Thoracic aorta (tissue), 2 donors: ENCODE measurements around the gene C20orf96. TPM values are rescaled to one million over a fixed set of nuclear protein-coding genes. Genes with fewer than 3 reads are reported as not detected.

ENCODE experiments used
- ATAC-seq: fragments of 150-250 bp; one replicate; pipeline ENCODE4 v1.8.0; 2017; ENCODE audit warnings: low read depth; ENCODE audit not compliant: insufficient number of reproducible peaks, low FRiP score
- DNase-seq: peaks from one replicate; pipeline ENCODE4 v3.0.0-alpha.2; 2020; ENCODE audit warnings: low spot score
- H3K27ac ChIP-seq, 2 donors: fragments of 200-600 bp; sonication (generic); 1 replicate in 1 of 2; 2 replicates in 1 of 2; pipeline ENCODE4 v1.5.1; 2016; ENCODE audit warnings: mild to moderate bottlenecking in 2 of 2, moderate library complexity in 2 of 2
- H3K27me3 ChIP-seq: fragments of 200-600 bp; sonication (generic); replicated peaks from 2 replicates; pipeline ENCODE4 v1.6.0; 2016; ENCODE audit warnings: mild to moderate bottlenecking; ENCODE audit not compliant: insufficient read depth
- H3K36me3 ChIP-seq: fragments of 200-600 bp; sonication (generic); one replicate; pipeline ENCODE4 v1.5.1; 2016
- H3K4me1 ChIP-seq, 2 donors: fragments of 200-600 bp; sonication (generic); 1 replicate in 1 of 2; 2 replicates in 1 of 2; pipeline versions ENCODE4 v1.5.1 to v1.6.0; 2016; ENCODE audit warnings: low read depth in 2 of 2, mild to moderate bottlenecking in 1 of 2; ENCODE audit not compliant: control insufficient read depth in 1 of 2
- H3K4me3 ChIP-seq: fragments of 200-600 bp; sonication (generic); 2 replicates; pipeline ENCODE4 v1.5.1; 2016; ENCODE audit warnings: mild to moderate bottlenecking
- H3K9me3 ChIP-seq: fragments of 200-600 bp; sonication (generic); 2 replicates; pipeline ENCODE4 v1.5.1; 2016
- CTCF ChIP-seq: fragments of 200-600 bp; sonication (generic); IDR thresholded peaks from one replicate; pipeline ENCODE4 v1.5.1; 2019; ENCODE audit warnings: antibody characterized with exemption
- total RNA-seq, 2 donors: library from RNA; depleted of rRNA; stranded (reverse); fragments of >200 nt; gene quantifications; one replicate each; pipeline versions ENCODE4 v1.1.0 to v1.2.3, GENCODE V29; 2016

The C20orf96 gene
- total RNA-seq, 2 donors from 2014 or later, result 0.92 to 6.2 TPM

GRCh38 chr20:271069-271468, 19.5 kb downstream of the C20orf96 start:
- no peak overlapping the region for H3K4me3 ChIP-seq

DNA sequence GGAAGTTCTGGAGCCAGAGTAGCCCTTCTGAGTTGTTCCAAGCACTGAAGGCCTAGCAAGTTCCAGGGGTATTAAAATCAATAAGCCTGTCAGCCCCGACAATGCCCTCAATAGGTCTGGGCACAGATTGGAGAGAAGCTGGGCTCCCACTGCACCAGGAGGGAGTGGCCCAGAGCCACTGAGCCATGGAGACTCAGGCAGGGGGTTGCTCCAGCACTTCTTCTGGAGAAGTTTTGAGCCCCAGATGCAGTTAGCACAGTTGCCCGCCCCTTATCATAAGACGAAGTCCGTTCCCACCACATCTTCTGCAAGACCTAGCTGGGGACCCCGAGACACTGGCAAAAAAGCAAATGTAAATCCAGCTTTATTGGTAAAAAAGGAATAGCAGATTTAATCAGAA, 20.0 kb downstream of the C20orf96 start:
- no peak for TF ChIP-seq CTCF
- DNase-seq (no peak), ATAC-seq (no peak)
- H3K36me3 ChIP-seq, result no peaks in the 10 kb centered on the region
- no peaks in the 10 kb centered on the region for H3K9me3 ChIP-seq
- H3K4me3 ChIP-seq, result no peak overlapping the region
- H3K4me1 ChIP-seq, result peaks cover 0 to 7% of the 10 kb centered on the region in 2 donors
- no peak overlapping the region for H3K27ac ChIP-seq
- no peaks in the 10 kb centered on the region for H3K27me3 ChIP-seq

More at GRCh38 chr20:271069-271468, 19.5 kb downstream of the C20orf96 start:
- H3K36me3 ChIP-seq, result no peaks in the 10 kb centered on the region
- H3K4me1 ChIP-seq, result peaks cover 0 to 7% of the 10 kb centered on the region in 2 donors
- no peak overlapping the region for H3K27ac ChIP-seq
- H3K9me3 ChIP-seq, result no peaks in the 10 kb centered on the region
- DNase-seq, result no peak
- H3K27me3 ChIP-seq, result no peaks in the 10 kb centered on the region
- TF ChIP-seq CTCF, result no peak
- no peak for ATAC-seq

- peak; percentile 57 for ATAC-seq
- no peaks in the 10 kb centered on the region for H3K27me3 ChIP-seq
- TF ChIP-seq CTCF, result peak; percentile 94
- H3K27ac ChIP-seq, result no peak overlapping the region
- DNase-seq, result peak; percentile 66
- no peaks in the 10 kb centered on the region for H3K36me3 ChIP-seq
- H3K9me3 ChIP-seq, result no peaks in the 10 kb centered on the region
- peak overlapping the region; percentile 66 for H3K4me3 ChIP-seq
- peaks cover 0 to 7% of the 10 kb centered on the region in 2 donors for H3K4me1 ChIP-seq
Observed at GRCh38 chr20:266596-267562, 23.7 kb downstream of the C20orf96 start.

- Histone ChIP-seq H3K27ac (no peak overlapping the region), H3K36me3 (no peaks in the 10 kb centered on the region), H3K9me3 (no peaks in the 10 kb centered on the region), H3K4me1 (peaks cover 0 to 7% of the 10 kb centered on the region in 2 donors), H3K4me3 (no peak overlapping the region), H3K27me3 (no peaks in the 10 kb centered on the region)
- TF ChIP-seq CTCF, result no peak
- ATAC-seq (no peak), DNase-seq (no peak)
Observed at GRCh38 chr20:263701-264100, 26.8 kb downstream of the C20orf96 start.

DNA sequence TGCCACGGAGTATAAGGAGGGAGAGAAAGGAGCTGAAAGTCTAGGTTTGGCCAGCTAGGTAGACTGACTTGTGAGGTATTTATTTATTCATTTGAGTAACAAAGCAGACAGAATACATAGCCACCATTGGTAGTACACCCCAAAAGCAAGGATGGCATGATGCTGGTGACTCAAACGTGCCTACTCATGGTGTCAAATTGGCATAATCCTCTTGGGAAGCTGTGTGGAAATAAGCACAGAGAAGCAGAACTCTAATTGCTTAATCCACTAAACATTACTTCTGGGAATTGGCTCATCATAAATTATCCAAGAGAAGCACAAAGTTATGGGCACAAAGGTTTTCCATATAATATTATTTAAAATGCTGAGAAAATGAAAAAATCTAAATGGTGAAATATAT, 30.6 kb downstream of the C20orf96 start:
- no peak overlapping the region for H3K4me3 ChIP-seq
- H3K27ac ChIP-seq, result no peak overlapping the region
- no peaks in the 10 kb centered on the region for H3K36me3 ChIP-seq
- no peak for TF ChIP-seq CTCF
- H3K4me1 ChIP-seq, result no peaks in the 10 kb centered on the region
- no peak for ATAC-seq
- no peaks in the 10 kb centered on the region for H3K9me3 ChIP-seq
- DNase-seq, result no peak
- H3K27me3 ChIP-seq, result no peaks in the 10 kb centered on the region
